ENCODE results near the gene DZIP1L.
"Not testable (repeated sequence)": the region's sequence is repeated elsewhere in the genome, so short reads cannot be mapped to it uniquely, and the experiment has no call there.

DZIP1L gene

DNA sequence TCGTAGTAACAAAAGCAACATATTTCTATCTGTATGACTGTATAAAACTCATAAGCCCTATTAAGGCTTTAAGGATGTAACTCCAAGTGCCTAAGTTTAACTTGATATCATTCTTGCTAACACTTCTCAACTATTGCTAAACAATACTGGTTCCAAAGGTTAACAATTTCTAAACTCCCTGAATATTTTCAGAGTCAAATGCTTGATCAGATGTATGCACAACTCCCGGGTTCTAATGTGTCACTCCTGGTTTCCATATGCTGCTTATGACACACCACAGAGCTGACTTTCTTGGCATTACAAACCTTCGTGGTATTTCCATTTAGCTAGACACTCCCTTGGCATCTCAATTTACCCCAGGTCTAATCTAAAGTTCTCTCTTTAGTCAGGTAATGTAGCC lies 26.3 kb downstream of the DZIP1L start:
- no peak overlapping the region for H3K4me3 ChIP-seq (ENCODE audit: low read length)
- H3K36me3 ChIP-seq (ENCODE audit: control insufficient read depth, insufficient read depth, low read length), result no peaks in the 10 kb centered on the region
- WGBS (ENCODE audit: insufficient coverage, insufficient read length), result no CpG with 5 or more reads among the region's 3 CpGs
- no peak for DNase-seq (ENCODE audit: low read depth, low spot score)
- H3K27ac ChIP-seq (ENCODE audit: low read length), result no peak overlapping the region
- no peaks in the 10 kb centered on the region for H3K9me3 ChIP-seq (ENCODE audit: control insufficient read depth, insufficient read depth, low read length)
- H3K27me3 ChIP-seq (ENCODE audit: control insufficient read depth, insufficient read depth, low read length), result no peaks in the 10 kb centered on the region
- no peaks in the 10 kb centered on the region for H3K4me1 ChIP-seq (ENCODE audit: control insufficient read depth, insufficient read depth, low read length)

DNA sequence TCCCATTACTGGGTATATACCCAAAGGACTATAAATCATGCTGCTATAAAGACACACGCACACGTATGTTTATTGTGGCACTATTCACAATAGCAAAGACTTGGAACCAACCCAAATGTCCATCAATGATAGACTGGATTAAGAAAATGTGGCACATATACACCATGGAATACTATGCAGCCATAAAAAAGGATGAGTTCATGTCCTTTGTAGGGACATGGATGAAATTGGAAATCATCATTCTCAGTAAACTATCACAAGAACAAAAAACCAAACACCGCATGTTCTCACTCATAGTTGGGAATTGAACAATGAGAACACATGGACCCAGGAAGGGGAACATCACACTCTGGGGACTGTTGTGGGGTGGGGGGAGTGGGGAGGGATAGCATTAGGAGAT lies 29.7 kb downstream of the DZIP1L start:
- H3K4me1 ChIP-seq (ENCODE audit: control insufficient read depth, insufficient read depth, low read length); H3K9me3 ChIP-seq (ENCODE audit: control insufficient read depth, insufficient read depth, low read length); H3K36me3 ChIP-seq (ENCODE audit: control insufficient read depth, insufficient read depth, low read length); H3K27me3 ChIP-seq (ENCODE audit: control insufficient read depth, insufficient read depth, low read length); DNase-seq (ENCODE audit: low read depth, low spot score); H3K4me3 ChIP-seq (ENCODE audit: low read length); H3K27ac ChIP-seq (ENCODE audit: low read length): not testable (repeated sequence)
- no CpG with 5 or more reads among the region's 3 CpGs for WGBS (ENCODE audit: insufficient coverage, insufficient read length)

DNA sequence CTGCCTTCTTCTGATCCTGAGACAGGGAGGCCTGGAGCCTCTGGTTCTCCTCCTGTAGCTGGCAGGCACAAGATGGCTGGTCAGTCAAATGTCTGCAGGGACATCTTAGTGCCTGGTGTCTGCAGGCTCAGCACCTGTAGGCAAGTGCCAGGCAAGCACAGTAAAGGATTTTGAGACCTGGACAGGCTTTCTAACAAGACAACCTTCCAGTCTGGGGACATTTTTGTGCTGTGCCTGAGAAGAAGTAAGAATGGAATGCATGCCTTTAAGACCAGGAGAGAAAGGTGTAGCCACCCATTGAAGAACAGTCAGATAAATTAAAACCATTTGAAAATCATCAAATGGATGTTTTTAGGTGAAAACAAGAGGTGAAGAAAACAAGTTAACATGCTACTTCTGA lies 31.2 kb downstream of the DZIP1L start:
- H3K9me3 ChIP-seq (ENCODE audit: control insufficient read depth, insufficient read depth, low read length), result no peaks in the 10 kb centered on the region
- no peak overlapping the region for H3K27ac ChIP-seq (ENCODE audit: low read length)
- no peaks in the 10 kb centered on the region for H3K4me1 ChIP-seq (ENCODE audit: control insufficient read depth, insufficient read depth, low read length)
- no peak for DNase-seq (ENCODE audit: low read depth, low spot score)
- no peaks in the 10 kb centered on the region for H3K36me3 ChIP-seq (ENCODE audit: control insufficient read depth, insufficient read depth, low read length)
- no peak overlapping the region for H3K4me3 ChIP-seq (ENCODE audit: low read length)
- H3K27me3 ChIP-seq (ENCODE audit: control insufficient read depth, insufficient read depth, low read length), result no peaks in the 10 kb centered on the region

DNA sequence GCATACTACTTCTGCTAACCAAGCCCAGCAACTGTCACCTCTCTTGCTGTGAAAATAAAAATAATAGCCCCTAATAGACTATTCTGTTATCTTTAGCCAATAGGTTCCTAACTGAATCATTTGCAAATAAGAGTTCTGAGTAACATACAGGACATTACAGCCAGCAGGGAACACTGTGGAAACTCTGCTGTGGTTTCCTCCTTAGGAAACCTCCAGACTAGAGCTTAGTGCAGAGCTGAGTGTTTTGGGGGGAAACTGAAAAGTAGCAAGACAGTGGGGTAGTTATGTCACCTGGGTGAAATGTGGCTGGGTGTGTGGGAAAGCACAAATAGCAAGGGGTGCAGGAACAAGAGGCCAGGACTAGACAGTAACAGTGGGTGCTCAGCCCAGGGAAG lies 32.4 kb downstream of the DZIP1L start:
- Histone ChIP-seq H3K27ac (ENCODE audit: low read length) (no peak overlapping the region), H3K4me1 (ENCODE audit: control insufficient read depth, insufficient read depth, low read length) (no peaks in the 10 kb centered on the region), H3K27me3 (ENCODE audit: control insufficient read depth, insufficient read depth, low read length) (no peaks in the 10 kb centered on the region), H3K9me3 (ENCODE audit: control insufficient read depth, insufficient read depth, low read length) (no peaks in the 10 kb centered on the region), H3K36me3 (ENCODE audit: control insufficient read depth, insufficient read depth, low read length) (no peaks in the 10 kb centered on the region), H3K4me3 (ENCODE audit: low read length) (no peak overlapping the region)
- DNase-seq (ENCODE audit: low read depth, low spot score), result no peak

DNA sequence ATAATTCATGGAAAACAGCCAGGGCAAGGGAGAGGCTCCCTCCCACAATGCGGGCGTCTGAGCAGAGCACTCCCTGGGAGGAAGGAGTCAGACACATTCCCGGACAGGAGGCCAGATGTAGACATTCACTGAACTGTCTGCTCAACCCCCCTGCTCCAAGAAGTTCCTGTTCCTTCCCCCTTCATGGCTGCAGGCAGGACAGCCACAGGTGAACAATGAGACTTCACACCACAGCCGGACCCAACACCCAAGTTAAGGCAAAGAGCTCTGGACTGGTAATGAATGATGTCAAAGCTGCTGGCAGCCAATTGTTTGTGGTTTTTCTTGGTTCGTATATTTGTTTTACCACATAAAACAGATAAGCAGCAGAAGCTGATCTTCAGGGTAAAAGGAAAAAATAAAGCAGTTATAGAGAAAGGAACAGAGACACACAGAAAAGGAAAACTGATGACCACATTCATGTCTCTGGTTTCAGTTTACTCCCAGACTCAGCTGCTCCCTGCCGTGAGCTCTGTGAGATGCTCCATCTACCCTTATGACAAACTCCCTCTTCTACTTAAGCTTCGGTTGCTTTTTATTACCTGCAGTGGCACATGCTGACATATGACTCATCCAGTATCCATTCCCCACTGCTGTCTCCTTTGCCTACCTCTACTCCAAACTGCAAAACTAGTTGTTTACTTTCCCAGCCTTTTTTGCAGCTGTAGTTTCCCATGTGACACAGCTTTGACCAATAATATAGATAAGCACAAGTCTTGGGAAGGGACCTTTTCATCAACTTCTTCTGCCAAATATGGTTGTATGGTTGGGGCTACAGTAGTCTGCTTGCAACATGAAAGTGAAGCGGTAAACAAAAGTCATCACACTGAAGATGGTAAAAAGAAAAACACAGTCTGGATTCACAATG lies 33.1 kb downstream of the DZIP1L start:
- DNase-seq (ENCODE audit: low read depth, low spot score), result no peak
- Histone ChIP-seq H3K36me3 (ENCODE audit: control insufficient read depth, insufficient read depth, low read length) (no peaks in the 10 kb centered on the region), H3K27me3 (ENCODE audit: control insufficient read depth, insufficient read depth, low read length) (no peaks in the 10 kb centered on the region), H3K4me1 (ENCODE audit: control insufficient read depth, insufficient read depth, low read length) (no peaks in the 10 kb centered on the region), H3K9me3 (ENCODE audit: control insufficient read depth, insufficient read depth, low read length) (no peaks in the 10 kb centered on the region), H3K27ac (ENCODE audit: low read length) (no peak overlapping the region), H3K4me3 (ENCODE audit: low read length) (no peak overlapping the region)
- no CpG with 5 or more reads among the region's 8 CpGs for WGBS (ENCODE audit: insufficient coverage, insufficient read length)

DNA sequence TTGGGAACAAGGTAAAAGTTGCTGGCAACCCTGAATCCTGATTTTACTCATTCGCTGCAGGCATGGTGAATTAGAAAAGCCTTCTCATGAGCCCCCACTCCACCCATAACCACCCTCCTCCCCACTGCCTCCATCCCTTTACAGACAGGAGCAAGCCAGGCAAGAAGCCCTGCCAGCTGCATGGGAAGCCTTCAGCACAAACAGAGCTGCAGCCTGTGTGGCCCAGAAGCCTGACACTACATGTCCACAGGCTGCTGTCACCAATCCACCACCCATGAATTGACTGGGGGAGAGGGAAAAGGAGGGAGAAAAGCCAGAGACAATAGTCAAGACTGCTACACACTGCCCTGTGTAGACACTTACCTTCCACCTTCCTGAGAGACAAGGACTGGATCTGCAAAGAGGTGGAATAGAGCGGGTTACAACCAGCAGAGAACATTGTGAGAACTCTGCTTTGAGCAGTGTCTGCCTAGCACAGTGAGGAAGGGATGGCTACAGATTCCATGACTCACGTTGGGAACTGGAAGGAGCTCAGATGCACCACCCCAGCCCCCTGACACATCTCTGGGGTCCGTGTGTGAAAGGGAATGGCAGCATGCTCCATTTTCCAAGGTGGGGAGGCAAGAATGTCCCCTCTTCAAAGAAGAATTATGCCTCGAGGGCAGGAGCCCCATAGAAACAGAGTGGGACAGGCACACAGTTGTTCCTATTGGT lies 33.9 kb downstream of the DZIP1L start:
- no peak overlapping the region for H3K27ac ChIP-seq (ENCODE audit: low read length)
- no peaks in the 10 kb centered on the region for H3K9me3 ChIP-seq (ENCODE audit: control insufficient read depth, insufficient read depth, low read length)
- no CpG with 5 or more reads among the region's 5 CpGs for WGBS (ENCODE audit: insufficient coverage, insufficient read length)
- no peak for DNase-seq (ENCODE audit: low read depth, low spot score)
- H3K4me3 ChIP-seq (ENCODE audit: low read length), result no peak overlapping the region
- H3K36me3 ChIP-seq (ENCODE audit: control insufficient read depth, insufficient read depth, low read length), result no peaks in the 10 kb centered on the region
- no peaks in the 10 kb centered on the region for H3K27me3 ChIP-seq (ENCODE audit: control insufficient read depth, insufficient read depth, low read length)
- no peaks in the 10 kb centered on the region for H3K4me1 ChIP-seq (ENCODE audit: control insufficient read depth, insufficient read depth, low read length)

DNA sequence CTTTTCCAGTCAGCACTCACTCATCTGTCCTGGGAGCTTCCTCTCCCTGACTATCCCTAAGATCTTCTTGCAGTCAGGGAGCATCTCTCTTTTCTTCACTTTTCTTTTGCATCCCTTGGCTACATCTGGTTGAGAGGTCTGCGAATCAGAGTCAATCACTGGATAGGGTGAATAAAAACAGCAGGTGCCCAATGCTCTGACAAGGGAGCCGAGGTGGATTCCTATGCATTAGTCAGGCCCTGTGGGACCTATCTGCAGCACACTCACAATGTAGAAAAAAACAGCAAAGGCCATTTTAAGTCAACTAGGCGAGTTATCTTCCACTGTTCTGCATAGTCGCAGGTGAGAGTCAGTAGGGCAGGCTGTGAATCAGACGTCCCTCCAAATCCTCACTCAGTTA lies 35.5 kb downstream of the DZIP1L start:
- no peak for DNase-seq (ENCODE audit: low read depth, low spot score)
- Histone ChIP-seq H3K27ac (ENCODE audit: low read length) (no peak overlapping the region), H3K27me3 (ENCODE audit: control insufficient read depth, insufficient read depth, low read length) (no peaks in the 10 kb centered on the region), H3K36me3 (ENCODE audit: control insufficient read depth, insufficient read depth, low read length) (no peaks in the 10 kb centered on the region), H3K4me3 (ENCODE audit: low read length) (no peak overlapping the region), H3K9me3 (ENCODE audit: control insufficient read depth, insufficient read depth, low read length) (no peaks in the 10 kb centered on the region), H3K4me1 (ENCODE audit: control insufficient read depth, insufficient read depth, low read length) (no peaks in the 10 kb centered on the region)
- no CpG with 5 or more reads among the region's 5 CpGs for WGBS (ENCODE audit: insufficient coverage, insufficient read length)

DNA sequence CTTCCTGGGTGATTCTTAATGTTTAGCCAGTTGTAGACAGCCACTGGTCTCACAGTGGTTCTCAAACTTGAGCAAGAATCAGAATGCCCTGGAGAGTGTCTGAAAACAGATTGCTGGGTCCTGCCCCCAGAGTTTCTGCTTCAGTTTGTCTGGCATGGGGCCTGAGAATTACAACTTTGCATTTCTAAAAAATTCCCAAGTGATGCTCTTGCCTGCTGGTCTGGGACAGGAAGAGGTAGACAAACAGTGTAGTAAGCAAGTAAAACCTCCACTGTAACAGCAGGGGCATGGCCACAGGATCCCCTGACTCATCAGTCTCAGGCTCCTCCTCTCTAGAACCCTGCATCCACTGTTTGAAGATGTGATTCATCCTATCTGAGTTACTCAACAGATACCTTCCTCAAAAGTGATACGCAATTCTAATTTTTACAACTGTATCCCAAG lies 36.5 kb downstream of the DZIP1L start:
- no peaks in the 10 kb centered on the region for H3K4me1 ChIP-seq (ENCODE audit: control insufficient read depth, insufficient read depth, low read length)
- WGBS (ENCODE audit: insufficient coverage, insufficient read length), result no CpG with 5 or more reads among the region's 1 CpG
- H3K9me3 ChIP-seq (ENCODE audit: control insufficient read depth, insufficient read depth, low read length), result no peaks in the 10 kb centered on the region
- H3K27me3 ChIP-seq (ENCODE audit: control insufficient read depth, insufficient read depth, low read length), result no peaks in the 10 kb centered on the region
- no peaks in the 10 kb centered on the region for H3K36me3 ChIP-seq (ENCODE audit: control insufficient read depth, insufficient read depth, low read length)
- H3K27ac ChIP-seq (ENCODE audit: low read length), result no peak overlapping the region
- no peak overlapping the region for H3K4me3 ChIP-seq (ENCODE audit: low read length)
- DNase-seq (ENCODE audit: low read depth, low spot score), result no peak

DNA sequence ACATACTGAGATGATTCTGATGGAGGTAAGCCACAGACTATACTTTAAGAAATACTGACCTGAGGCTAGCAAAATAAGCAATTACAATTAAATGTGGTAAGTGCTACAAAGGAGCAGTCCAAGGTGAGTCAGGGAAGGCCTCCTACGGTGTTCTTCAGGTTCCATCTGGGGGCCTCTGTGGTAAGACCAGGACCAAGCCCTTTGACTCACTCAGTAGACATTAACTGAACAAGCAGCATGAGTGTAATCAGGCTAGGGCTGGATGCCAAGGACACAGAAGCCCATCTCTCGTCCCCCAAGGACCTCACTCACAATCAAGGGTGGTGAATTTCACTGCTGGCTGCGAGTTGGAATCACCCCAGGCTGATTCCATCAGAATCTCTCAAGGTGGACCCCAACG lies 37.3 kb downstream of the DZIP1L start:
- DNase-seq (ENCODE audit: low read depth, low spot score), result no peak
- no peaks in the 10 kb centered on the region for H3K9me3 ChIP-seq (ENCODE audit: control insufficient read depth, insufficient read depth, low read length)
- no peaks in the 10 kb centered on the region for H3K4me1 ChIP-seq (ENCODE audit: control insufficient read depth, insufficient read depth, low read length)
- no peaks in the 10 kb centered on the region for H3K36me3 ChIP-seq (ENCODE audit: control insufficient read depth, insufficient read depth, low read length)
- H3K27ac ChIP-seq (ENCODE audit: low read length), result no peak overlapping the region
- H3K27me3 ChIP-seq (ENCODE audit: control insufficient read depth, insufficient read depth, low read length), result no peaks in the 10 kb centered on the region
- no peak overlapping the region for H3K4me3 ChIP-seq (ENCODE audit: low read length)
- no CpG with 5 or more reads among the region's 4 CpGs for WGBS (ENCODE audit: insufficient coverage, insufficient read length)

DNA sequence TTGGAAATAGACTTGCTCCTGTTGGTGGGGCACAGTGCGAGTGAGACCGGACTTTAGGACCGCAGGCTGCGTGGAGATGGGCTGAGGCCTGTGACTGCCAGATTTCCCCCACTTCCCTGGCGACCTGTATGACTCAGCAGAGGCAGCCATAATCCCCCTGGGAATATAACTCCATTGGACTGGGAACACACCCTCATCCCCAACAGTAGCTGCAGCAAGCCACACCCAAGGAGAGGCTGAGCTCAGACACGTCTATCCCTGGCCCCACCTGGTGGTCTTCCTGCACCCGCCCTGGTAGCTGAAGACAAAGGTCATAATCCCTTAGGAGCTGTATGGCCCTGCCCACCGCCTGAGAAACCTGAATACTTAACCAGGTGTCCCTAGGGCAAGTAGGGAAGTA lies 42.6 kb downstream of the DZIP1L start:
- H3K27ac ChIP-seq (ENCODE audit: low read length), result no peak overlapping the region
- no peaks in the 10 kb centered on the region for H3K4me1 ChIP-seq (ENCODE audit: control insufficient read depth, insufficient read depth, low read length)
- DNase-seq (ENCODE audit: low read depth, low spot score), result no peak
- H3K9me3 ChIP-seq (ENCODE audit: control insufficient read depth, insufficient read depth, low read length), result no peaks in the 10 kb centered on the region
- no peaks in the 10 kb centered on the region; the same call in 1 of the 2 replicates for H3K36me3 ChIP-seq (ENCODE audit: control insufficient read depth, insufficient read depth, low read length)
- H3K27me3 ChIP-seq (ENCODE audit: control insufficient read depth, insufficient read depth, low read length), result no peaks in the 10 kb centered on the region
- no peak overlapping the region for H3K4me3 ChIP-seq (ENCODE audit: low read length)
- WGBS (ENCODE audit: insufficient coverage, insufficient read length), result no CpG with 5 or more reads among the region's 8 CpGs

DNA sequence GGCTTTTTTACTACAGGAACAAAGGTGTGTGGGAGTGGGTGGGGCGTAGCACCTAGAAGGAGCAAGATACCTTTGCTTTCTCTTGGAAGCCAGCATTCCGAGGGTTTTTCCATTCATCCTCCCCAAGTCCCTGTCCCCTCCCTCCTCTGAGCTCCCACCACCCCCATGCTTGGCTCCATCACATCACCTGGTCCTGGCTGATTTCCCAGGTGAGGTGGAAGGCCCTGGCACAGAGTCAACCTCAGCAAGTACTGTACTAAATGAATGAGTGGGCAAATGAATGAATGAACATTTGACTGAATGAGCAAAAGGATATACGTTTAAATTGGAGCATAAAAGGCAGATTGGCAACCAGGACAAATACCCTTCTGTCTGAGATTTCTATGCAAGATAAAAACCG lies 45.4 kb downstream of the DZIP1L start:
- Histone ChIP-seq H3K36me3 (ENCODE audit: control insufficient read depth, insufficient read depth, low read length) (peaks cover 2% of the 10 kb centered on the region; the same call in 1 of the 2 replicates), H3K27me3 (ENCODE audit: control insufficient read depth, insufficient read depth, low read length) (no peaks in the 10 kb centered on the region), H3K4me1 (ENCODE audit: control insufficient read depth, insufficient read depth, low read length) (no peaks in the 10 kb centered on the region), H3K27ac (ENCODE audit: low read length) (no peak overlapping the region), H3K9me3 (ENCODE audit: control insufficient read depth, insufficient read depth, low read length) (no peaks in the 10 kb centered on the region), H3K4me3 (ENCODE audit: low read length) (no peak overlapping the region)
- WGBS (ENCODE audit: insufficient coverage, insufficient read length), result no CpG with 5 or more reads among the region's 4 CpGs
- DNase-seq (ENCODE audit: low read depth, low spot score), result no peak
